Measurements from ENCODE around the gene IGSF11. TPM values are rescaled to one million over a fixed set of nuclear protein-coding genes. Genes with fewer than 3 reads are reported as not detected.

IGSF11 gene
- total and polyA plus RNA-seq, 7 donors = 0.85 to 18.2 (median 8.3) TPM; not detected in 2

GRCh38 chr3:118968640-118969039 is 66.0 kb downstream of the IGSF11 start:
- 65 to 72% methylated on average over 2 of the region's 2 CpGs for WGBS, 2 donors
- Histone ChIP-seq H3K4me3 (no peak overlapping the region), H3K27me3 (no peaks in the 10 kb centered on the region), H3K27ac (peak overlapping the region in 1 of 4 donors; percentile 57), H3K4me1 (peaks cover 0 to 30% (median 17%) of the 10 kb centered on the region in 4 donors), H3K9me3 (no peaks in the 10 kb centered on the region), H3K36me3 (no peaks in the 10 kb centered on the region)
- no peak for DNase-seq
- intact Hi-C loops (cut with DNase I) = loop anchor here (5.0 kb wide), 1 partner anchor 64 kb away; the partner anchor contains the start of gene IGSF11
- TF ChIP-seq CTCF (IDR thresholded peaks at IDR 0.05) = no peak
- no peak for TF ChIP-seq EP300 (IDR thresholded peaks at IDR 0.05)
- TF ChIP-seq POLR2A (IDR thresholded peaks at IDR 0.05) = no peak

- intact Hi-C loops (cut with DNase I) = loop anchor here (5.0 kb wide), 1 partner anchor 64 kb away; the partner anchor contains the start of gene IGSF11
- H3K27ac ChIP-seq = peak overlapping the region in 1 of 4 donors; percentile 57
Observed at GRCh38 chr3:118968111-118968510, 66.5 kb downstream of the IGSF11 start.

GRCh38 chr3:118966700-118967099 is 67.9 kb downstream of the IGSF11 start:
- H3K36me3 ChIP-seq = no peaks in the 10 kb centered on the region
- H3K9me3 ChIP-seq = no peaks in the 10 kb centered on the region
- TF ChIP-seq EP300 (IDR thresholded peaks at IDR 0.05) (no peak), POLR2A (IDR thresholded peaks at IDR 0.05) (no peak), POLR2AphosphoS5 (IDR thresholded peaks at IDR 0.05) (no peak), CTCF (IDR thresholded peaks at IDR 0.05) (no peak)
- 17 to 53% methylated on average over 2 of the region's 2 CpGs for WGBS, 2 donors
- no peaks in the 10 kb centered on the region for H3K27me3 ChIP-seq
- intact Hi-C loops (cut with DNase I) = loop anchor here (5.0 kb wide), 1 partner anchor 66 kb away; the partner anchor contains the start of gene IGSF11
- no peak overlapping the region for H3K4me3 ChIP-seq
- DNase-seq = no peak
- peak overlapping the region in 1 of 4 donors; percentile 25 for H3K27ac ChIP-seq
- peaks cover 0 to 18% (median 11%) of the 10 kb centered on the region in 4 donors for H3K4me1 ChIP-seq

More at GRCh38 chr3:118968111-118968510, 66.5 kb downstream of the IGSF11 start:
- Histone ChIP-seq H3K36me3 (no peaks in the 10 kb centered on the region), H3K27me3 (no peaks in the 10 kb centered on the region), H3K9me3 (no peaks in the 10 kb centered on the region), H3K4me3 (no peak overlapping the region), H3K4me1 (peaks cover 0 to 25% (median 16%) of the 10 kb centered on the region in 4 donors)
- no peak for DNase-seq
- WGBS, 2 donors = 55 to 74% methylated on average over 4 of the region's 4 CpGs
- TF ChIP-seq CTCF (IDR thresholded peaks at IDR 0.05) = no peak
- TF ChIP-seq POLR2AphosphoS5 (IDR thresholded peaks at IDR 0.05) = no peak
- TF ChIP-seq EP300 (IDR thresholded peaks at IDR 0.05) = no peak
- TF ChIP-seq POLR2A (IDR thresholded peaks at IDR 0.05) = no peak

GRCh38 chr3:118963711-118964110 is 70.9 kb downstream of the IGSF11 start:
- Histone ChIP-seq H3K27me3 (no peaks in the 10 kb centered on the region), H3K27ac (no peak overlapping the region), H3K4me1 (peaks cover 0 to 10% (median 0%) of the 10 kb centered on the region in 4 donors), H3K4me3 (no peak overlapping the region), H3K9me3 (no peaks in the 10 kb centered on the region), H3K36me3 (no peaks in the 10 kb centered on the region)
- no peak for DNase-seq
- TF ChIP-seq POLR2AphosphoS5 (IDR thresholded peaks at IDR 0.05) = no peak
- TF ChIP-seq EP300 (IDR thresholded peaks at IDR 0.05) = no peak
- no peak for TF ChIP-seq CTCF (IDR thresholded peaks at IDR 0.05)
- no peak for TF ChIP-seq POLR2A (IDR thresholded peaks at IDR 0.05)
- WGBS, 2 donors = 58 to 69% methylated on average over 1 of the region's 1 CpG
- intact Hi-C loops (cut with DNase I) = no loop called here
